K562 (cell line): Measurements from ENCODE around the gene ORAI3. TPM values are rescaled to one million over a fixed set of nuclear protein-coding genes. Genes with fewer than 3 reads are reported as not detected.

ENCODE experiments used
- ETV5 ChIP-seq: sonication (generic); formaldehyde crosslinking; IDR thresholded peaks from 2 replicates; pipeline ENCODE4 v1.4.0; 2020; ENCODE audit warnings: low read depth, mild to moderate bottlenecking, missing genetic modification reagents
- KDM4B ChIP-seq, 2 experiments: fragments of 450-650 bp in 1 of 2; sonication (generic) in 1 of 2; IDR thresholded peaks; 2 replicates each; pipeline ENCODE4 v1.6.1; 2016 to 2017; ENCODE audit warnings: borderline replicate concordance in 2 of 2, antibody characterized with exemption in 1 of 2, low read depth in 1 of 2, mild to moderate bottlenecking in 1 of 2
- NEUROD1 ChIP-seq: fragments of 150-350 bp; IDR thresholded peaks from 2 replicates; pipeline ENCODE4 v1.6.1; 2014; ENCODE audit warnings: borderline replicate concordance, low read length, low read depth; ENCODE audit not compliant: partially characterized antibody
- NR2C1 ChIP-seq, 2 experiments: fragments of 450-650 bp; IDR thresholded peaks; 2 replicates each; pipeline ENCODE4 v1.6.1; 2017; ENCODE audit warnings: mild to moderate bottlenecking in 2 of 2, antibody characterized with exemption in 1 of 2, inconsistent platforms in 1 of 2, missing compliant biosample characterization in 1 of 2, missing genetic modification characterization in 1 of 2
- POLR2G ChIP-seq: fragments of 200-400 bp; formaldehyde crosslinking; IDR thresholded peaks from 2 replicates; pipeline ENCODE4 v1.6.1; 2017; ENCODE audit warnings: low read depth, mild to moderate bottlenecking, antibody characterized with exemption, low read length, moderate library complexity
- PYGO2 ChIP-seq: fragments of 450-650 bp; IDR thresholded peaks from 2 replicates; pipeline ENCODE4 v1.6.1; 2016; ENCODE audit warnings: mild to moderate bottlenecking, missing genetic modification characterization, moderate library complexity, missing compliant biosample characterization
- TEAD1 ChIP-seq, 2 experiments: fragments of 450-650 bp in 1 of 2; sonication (generic) in 1 of 2; formaldehyde crosslinking; IDR thresholded peaks; 2 replicates each; pipeline versions ENCODE4 v1.4.0 to v1.8.0; 2020 to 2022; ENCODE audit warnings: mild to moderate bottlenecking in 2 of 2, missing genetic modification reagents in 1 of 2
- ZNF143 ChIP-seq: sonication (generic); formaldehyde crosslinking; IDR thresholded peaks from 2 replicates; pipeline ENCODE4 v1.9.0; 2022; ENCODE audit warnings: mild to moderate bottlenecking, missing genetic modification reagents
- ZNF282 ChIP-seq: sonication (generic); formaldehyde crosslinking; IDR thresholded peaks from 2 replicates; pipeline ENCODE4 v1.8.1; 2023; ENCODE audit warnings: missing genetic modification reagents
- ZNF707 ChIP-seq: fragments of 250-450 bp; sonication (Bioruptor Pico); conservative IDR thresholded peaks from 2 replicates; pipeline ENCODE4 v1.8.0; 2022; ENCODE audit warnings: inconsistent platforms, mild to moderate bottlenecking, moderate library complexity
- polyA plus RNA-seq, 8 experiments: library from polyadenylated mRNA; depleted of rRNA in 4 of 8; stranded (reverse) in 5 of 8; unstranded in 3 of 8; fragments of >200 nt; fragmentation: Nextera tagmentation in 2 of 8; fragmentation: Illumina TruSeq in 1 of 8; extraction: Ambion mirVana in 2 of 8; extraction: Trizol in 1 of 8; gene quantifications; 2 replicates each; pipeline versions ENCODE4 v1.2.1 to v1.2.3, GENCODE V29; 2011 to 2014; ENCODE audit warnings: inconsistent platforms in 1 of 8, missing spikeins in 1 of 8
- total RNA-seq, 7 experiments: library from RNA; depleted of rRNA in 6 of 7; stranded (reverse); fragments of >200 nt in 6 of 7; fragmentation: Illumina TruSeq in 2 of 7; extraction: Trizol in 2 of 7; gene quantifications; 2 replicates each; pipeline versions ENCODE4 v1.2.1 to v1.2.3, GENCODE V29; 2011 to 2021; ENCODE audit warnings: low replicate concordance in 1 of 7
- TF ChIP-seq, protein P1 (sequence below), 2 experiments: fragments of 450-650 bp in 1 of 2; sonication (generic) in 1 of 2; formaldehyde crosslinking; conservative IDR thresholded peaks; 2 replicates each; pipeline versions ENCODE4 v1.4.0 to v1.8.1; 2020 to 2022; ENCODE audit warnings: mild to moderate bottlenecking in 1 of 2, missing genetic modification reagents in 1 of 2
- TF ChIP-seq, protein P2 (sequence below): fragments of 450-650 bp; IDR thresholded peaks from 2 replicates; pipeline ENCODE4 v1.6.1; 2016; ENCODE audit warnings: low read depth
- TF ChIP-seq, protein P3 (sequence below): sonication (generic); formaldehyde crosslinking; IDR thresholded peaks from 2 replicates; pipeline ENCODE4 v1.8.0; 2022; ENCODE audit warnings: mild to moderate bottlenecking, missing genetic modification reagents

ORAI3 gene
- total and polyA plus RNA-seq, 9 of the 15 experiments (the other 6 are each of a cell fraction or from before 2014, with no cell fraction given): 4.9 to 23.3 (median 14.1) TPM

DNA sequence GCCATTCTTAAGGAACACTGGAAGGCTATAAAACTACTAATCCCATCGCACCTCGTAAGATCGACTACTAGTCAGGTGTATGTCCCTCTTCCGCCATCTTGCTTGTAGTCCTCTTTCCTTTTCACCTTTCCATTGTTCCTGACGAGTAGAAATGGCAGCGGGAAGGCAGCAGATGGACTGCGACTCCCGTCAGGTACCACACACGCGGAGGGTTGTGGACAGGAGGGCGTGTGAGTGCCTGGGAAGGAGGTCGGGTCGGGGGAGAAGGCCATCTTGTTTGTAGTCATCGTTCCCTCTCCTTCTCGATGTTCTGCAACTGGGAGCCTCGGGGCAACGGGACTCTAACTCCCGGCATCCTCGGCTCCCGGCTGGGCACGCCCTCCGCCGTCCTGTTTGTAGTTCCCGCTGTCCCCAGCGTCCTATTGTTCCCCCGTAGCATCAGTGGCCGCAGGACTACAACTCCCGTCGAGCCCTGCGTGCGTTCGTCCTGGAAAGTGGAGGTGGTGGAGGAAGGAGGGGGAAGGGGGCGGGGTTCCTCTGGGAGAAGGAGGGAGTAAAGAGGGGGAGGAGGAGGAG, 25.8 kb upstream of the ORAI3 start (continued):
- TF ChIP-seq, protein P1, sequence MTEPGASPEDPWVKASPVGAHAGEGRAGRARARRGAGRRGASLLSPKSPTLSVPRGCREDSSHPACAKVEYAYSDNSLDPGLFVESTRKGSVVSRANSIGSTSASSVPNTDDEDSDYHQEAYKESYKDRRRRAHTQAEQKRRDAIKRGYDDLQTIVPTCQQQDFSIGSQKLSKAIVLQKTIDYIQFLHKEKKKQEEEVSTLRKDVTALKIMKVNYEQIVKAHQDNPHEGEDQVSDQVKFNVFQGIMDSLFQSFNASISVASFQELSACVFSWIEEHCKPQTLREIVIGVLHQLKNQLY (CRISPR knock-in tag; conservative IDR thresholded peaks at IDR 0.05): 0 out of 4 replicates have a peak, but pooled peaks of 1 of the 2 experiments have one; percentile 13
- TF ChIP-seq, protein P2, sequence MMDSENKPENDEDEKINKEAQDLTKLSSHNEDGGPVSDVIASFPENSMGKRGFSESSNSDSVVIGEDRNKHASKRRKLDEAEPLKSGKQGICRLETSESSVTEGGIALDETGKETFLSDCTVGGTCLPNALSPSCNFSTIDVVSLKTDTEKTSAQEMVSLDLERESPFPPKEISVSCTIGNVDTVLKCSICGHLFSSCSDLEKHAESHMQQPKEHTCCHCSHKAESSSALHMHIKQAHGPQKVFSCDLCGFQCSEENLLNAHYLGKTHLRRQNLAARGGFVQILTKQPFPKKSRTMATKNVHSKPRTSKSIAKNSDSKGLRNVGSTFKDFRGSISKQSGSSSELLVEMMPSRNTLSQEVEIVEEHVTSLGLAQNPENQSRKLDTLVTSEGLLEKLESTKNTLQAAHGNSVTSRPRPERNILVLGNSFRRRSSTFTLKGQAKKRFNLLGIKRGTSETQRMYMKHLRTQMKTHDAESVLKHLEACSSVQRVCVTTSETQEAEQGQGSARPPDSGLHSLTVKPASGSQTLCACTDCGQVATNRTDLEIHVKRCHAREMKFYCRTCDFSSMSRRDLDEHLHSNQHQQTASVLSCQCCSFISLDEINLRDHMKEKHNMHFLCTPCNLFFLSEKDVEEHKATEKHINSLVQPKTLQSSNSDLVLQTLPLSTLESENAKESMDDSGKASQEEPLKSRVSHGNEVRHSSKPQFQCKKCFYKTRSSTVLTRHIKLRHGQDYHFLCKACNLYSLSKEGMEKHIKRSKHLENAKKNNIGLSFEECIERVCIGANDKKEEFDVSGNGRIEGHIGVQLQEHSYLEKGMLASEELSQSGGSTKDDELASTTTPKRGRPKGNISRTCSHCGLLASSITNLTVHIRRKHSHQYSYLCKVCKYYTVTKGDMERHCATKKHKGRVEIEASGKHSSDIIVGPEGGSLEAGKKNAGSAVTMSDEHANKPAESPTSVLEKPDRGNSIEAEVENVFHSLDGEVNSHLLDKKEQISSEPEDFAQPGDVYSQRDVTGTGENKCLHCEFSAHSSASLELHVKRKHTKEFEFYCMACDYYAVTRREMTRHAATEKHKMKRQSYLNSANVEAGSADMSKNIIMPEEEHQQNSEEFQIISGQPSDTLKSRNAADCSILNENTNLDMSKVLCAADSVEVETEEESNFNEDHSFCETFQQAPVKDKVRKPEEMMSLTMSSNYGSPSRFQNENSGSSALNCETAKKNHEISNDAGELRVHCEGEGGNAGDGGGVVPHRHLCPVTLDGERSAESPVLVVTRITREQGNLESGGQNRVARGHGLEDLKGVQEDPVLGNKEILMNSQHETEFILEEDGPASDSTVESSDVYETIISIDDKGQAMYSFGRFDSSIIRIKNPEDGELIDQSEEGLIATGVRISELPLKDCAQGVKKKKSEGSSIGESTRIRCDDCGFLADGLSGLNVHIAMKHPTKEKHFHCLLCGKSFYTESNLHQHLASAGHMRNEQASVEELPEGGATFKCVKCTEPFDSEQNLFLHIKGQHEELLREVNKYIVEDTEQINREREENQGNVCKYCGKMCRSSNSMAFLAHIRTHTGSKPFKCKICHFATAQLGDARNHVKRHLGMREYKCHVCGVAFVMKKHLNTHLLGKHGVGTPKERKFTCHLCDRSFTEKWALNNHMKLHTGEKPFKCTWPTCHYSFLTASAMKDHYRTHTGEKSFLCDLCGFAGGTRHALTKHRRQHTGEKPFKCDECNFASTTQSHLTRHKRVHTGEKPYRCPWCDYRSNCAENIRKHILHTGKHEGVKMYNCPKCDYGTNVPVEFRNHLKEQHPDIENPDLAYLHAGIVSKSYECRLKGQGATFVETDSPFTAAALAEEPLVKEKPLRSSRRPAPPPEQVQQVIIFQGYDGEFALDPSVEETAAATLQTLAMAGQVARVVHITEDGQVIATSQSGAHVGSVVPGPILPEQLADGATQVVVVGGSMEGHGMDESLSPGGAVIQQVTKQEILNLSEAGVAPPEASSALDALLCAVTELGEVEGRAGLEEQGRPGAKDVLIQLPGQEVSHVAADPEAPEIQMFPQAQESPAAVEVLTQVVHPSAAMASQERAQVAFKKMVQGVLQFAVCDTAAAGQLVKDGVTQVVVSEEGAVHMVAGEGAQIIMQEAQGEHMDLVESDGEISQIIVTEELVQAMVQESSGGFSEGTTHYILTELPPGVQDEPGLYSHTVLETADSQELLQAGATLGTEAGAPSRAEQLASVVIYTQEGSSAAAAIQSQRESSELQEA: peak; percentile 53; the same call in 1 of the 2 replicates
- TF ChIP-seq NR2C1 (IDR thresholded peaks at IDR 0.05) (peak; percentile 83), NR2C1 (tag; IDR thresholded peaks at IDR 0.05) (peak; percentile 96), POLR2G (peak; percentile 79), KDM4B (IDR thresholded peaks at IDR 0.05; ENCODE audit: borderline replicate concordance in 2 of 2, low read depth in 1 of 2) (peak in 1 of 2 experiments; percentile 97; a peak in 2 of 4 replicates), ETV5 (CRISPR knock-in tag) (0 out of 2 replicates have a peak, but pooled peaks have one; percentile 14), NEUROD1 (no peak), ZNF143 (CRISPR knock-in tag) (peak; percentile 77), ZNF707 (CRISPR knock-in tag) (no peak), ZNF282 (no peak), TEAD1 (CRISPR knock-in tag; IDR thresholded peaks at IDR 0.05) (peak in 1 of 2 experiments; percentile 90; a peak in 3 of 4 replicates), PYGO2 (tag) (no peak)
- TF ChIP-seq, protein P3, sequence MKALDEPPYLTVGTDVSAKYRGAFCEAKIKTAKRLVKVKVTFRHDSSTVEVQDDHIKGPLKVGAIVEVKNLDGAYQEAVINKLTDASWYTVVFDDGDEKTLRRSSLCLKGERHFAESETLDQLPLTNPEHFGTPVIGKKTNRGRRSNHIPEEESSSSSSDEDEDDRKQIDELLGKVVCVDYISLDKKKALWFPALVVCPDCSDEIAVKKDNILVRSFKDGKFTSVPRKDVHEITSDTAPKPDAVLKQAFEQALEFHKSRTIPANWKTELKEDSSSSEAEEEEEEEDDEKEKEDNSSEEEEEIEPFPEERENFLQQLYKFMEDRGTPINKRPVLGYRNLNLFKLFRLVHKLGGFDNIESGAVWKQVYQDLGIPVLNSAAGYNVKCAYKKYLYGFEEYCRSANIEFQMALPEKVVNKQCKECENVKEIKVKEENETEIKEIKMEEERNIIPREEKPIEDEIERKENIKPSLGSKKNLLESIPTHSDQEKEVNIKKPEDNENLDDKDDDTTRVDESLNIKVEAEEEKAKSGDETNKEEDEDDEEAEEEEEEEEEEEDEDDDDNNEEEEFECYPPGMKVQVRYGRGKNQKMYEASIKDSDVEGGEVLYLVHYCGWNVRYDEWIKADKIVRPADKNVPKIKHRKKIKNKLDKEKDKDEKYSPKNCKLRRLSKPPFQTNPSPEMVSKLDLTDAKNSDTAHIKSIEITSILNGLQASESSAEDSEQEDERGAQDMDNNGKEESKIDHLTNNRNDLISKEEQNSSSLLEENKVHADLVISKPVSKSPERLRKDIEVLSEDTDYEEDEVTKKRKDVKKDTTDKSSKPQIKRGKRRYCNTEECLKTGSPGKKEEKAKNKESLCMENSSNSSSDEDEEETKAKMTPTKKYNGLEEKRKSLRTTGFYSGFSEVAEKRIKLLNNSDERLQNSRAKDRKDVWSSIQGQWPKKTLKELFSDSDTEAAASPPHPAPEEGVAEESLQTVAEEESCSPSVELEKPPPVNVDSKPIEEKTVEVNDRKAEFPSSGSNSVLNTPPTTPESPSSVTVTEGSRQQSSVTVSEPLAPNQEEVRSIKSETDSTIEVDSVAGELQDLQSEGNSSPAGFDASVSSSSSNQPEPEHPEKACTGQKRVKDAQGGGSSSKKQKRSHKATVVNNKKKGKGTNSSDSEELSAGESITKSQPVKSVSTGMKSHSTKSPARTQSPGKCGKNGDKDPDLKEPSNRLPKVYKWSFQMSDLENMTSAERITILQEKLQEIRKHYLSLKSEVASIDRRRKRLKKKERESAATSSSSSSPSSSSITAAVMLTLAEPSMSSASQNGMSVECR (CRISPR knock-in tag): peak; percentile 53; the same call in 1 of the 2 replicates
